CD4-positive, alpha-beta T cell treated with Interleukin-15 for 4 hours (primary cell): ENCODE results near the gene BIRC2.
"Not testable (repeated sequence)": the region's sequence is repeated elsewhere in the genome, so short reads cannot be mapped to it uniquely, and the experiment has no call there.

Source experiments
- DNase-seq: peaks from one replicate; pipeline ENCODE4 v3.0.0-alpha.2; 2020; ENCODE audit warnings: low spot score

Gene BIRC2

DNA sequence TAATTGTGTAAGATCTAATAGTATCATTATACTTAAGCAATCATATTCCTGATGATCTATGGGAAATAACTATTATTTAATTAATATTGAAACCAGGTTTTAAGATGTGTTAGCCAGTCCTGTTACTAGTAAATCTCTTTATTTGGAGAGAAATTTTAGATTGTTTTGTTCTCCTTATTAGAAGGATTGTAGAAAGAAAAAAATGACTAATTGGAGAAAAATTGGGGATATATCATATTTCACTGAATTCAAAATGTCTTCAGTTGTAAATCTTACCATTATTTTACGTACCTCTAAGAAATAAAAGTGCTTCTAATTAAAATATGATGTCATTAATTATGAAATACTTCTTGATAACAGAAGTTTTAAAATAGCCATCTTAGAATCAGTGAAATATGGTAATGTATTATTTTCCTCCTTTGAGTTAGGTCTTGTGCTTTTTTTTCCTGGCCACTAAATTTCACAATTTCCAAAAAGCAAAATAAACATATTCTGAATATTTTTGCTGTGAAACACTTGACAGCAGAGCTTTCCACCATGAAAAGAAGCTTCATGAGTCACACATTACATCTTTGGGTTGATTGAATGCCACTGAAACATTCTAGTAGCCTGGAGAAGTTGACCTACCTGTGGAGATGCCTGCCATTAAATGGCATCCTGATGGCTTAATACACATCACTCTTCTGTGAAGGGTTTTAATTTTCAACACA lies 23.3 kb upstream of the BIRC2 start:
- DNase-seq: no peak

DNA sequence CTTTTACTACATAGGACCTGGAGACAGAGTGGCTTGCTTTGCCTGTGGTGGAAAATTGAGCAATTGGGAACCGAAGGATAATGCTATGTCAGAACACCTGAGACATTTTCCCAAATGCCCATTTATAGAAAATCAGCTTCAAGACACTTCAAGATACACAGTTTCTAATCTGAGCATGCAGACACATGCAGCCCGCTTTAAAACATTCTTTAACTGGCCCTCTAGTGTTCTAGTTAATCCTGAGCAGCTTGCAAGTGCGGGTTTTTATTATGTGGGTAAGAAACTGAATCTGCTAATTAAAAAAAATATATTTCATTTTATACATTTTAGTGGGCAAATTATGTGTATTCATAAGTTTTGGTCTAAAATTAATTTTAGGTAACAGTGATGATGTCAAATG lies 21.9 kb upstream of the BIRC2 start:
- no peak for DNase-seq

DNA sequence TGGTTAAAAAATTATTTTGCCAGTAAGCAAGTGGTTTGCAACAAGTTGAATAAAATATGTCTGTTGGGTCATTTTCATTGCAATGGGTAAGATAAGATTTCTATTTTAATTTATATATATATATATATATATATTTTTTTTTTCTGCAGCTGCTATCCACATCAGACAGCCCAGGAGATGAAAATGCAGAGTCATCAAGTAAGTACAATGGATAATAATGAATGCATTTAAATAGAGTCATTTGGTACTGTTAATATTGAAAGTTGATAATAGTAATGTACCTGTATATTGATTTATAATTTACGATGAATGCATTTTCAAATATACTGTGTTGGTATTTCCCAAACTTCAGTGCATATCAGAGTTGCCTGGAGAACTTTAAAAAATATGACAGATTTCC lies 18.3 kb upstream of the BIRC2 start:
- DNase-seq: no peak

DNA sequence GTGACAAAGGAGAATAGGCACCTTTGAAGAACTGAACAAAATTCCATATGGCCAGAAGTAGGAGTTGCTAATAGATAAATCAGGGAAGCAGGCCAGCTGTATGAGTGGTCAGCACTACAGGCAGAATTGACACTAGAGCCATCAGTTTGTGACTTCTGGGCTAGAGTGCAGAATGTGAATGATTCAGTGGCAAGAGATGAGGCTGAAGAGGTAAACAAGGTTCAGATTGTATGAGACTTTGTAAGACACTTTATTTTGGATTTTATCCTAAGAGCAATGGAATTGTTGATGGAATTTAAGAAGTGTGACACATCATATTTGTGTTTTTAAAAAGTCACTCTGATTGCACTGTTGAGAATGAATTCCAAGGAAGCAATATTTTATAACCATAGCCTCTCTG lies 16.8 kb upstream of the BIRC2 start:
- no peak for DNase-seq

DNA sequence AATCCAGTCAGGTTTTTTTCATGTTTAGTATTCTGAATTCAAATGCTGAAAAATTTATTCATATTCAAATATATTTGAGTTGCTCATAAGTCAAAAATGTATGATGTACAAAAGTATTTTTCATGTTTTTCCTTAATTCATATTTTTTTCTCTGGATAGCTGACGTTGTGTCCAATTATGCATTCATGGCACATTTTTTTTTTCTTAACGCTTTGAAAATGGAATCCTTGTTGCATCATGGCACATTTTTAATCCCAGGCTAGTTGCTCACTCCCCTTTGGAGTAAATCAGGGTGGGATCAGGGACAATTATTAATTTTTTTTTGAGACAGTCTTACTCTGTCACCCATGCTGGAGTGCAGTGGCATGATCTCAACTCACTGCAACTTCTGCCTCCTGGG lies 15.7 kb upstream of the BIRC2 start:
- no peak for DNase-seq

DNA sequence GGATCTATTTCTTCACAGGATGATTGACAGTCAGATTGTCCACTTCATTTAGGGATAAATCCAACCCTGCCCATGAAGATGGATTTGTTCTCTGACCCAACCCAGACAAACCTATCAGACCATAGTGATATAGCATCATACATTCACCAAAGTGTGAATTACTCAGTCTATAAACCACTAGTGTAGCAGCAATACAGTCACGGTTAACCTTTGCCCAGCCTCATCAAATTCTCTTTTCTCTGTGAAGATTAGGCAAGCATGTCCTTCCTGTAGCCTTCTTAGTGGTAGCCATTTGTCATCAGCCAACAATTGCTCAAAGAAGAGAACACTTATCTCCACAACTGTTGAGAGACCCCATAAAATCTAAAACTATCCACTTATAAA lies 14.4 kb upstream of the BIRC2 start:
- DNase-seq: no peak

DNA sequence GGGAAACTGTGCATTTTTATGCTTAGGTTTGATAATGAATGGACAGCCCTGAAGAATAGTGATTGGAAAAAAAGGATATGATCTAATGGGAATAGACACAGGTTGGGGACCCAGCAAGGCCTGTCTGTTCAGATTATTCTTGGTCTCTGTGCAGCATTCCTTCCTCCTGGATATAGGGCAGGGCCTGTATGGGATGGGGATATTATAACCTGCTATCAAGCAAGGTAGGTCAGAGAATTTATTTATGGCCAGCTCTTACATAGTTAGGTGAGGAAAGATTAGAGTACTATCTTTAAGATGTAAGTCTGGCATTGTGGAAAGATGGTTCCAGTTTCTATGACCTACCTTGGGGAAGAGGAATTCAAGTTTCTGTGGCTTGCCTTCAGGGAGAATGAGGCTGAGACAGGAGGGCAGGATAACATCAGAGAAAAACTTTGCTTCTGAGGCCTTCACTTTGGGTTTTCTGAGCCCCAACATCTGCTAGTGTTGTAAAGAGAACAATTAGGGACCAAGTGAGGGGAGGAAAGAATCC lies 8.5 kb upstream of the BIRC2 start:
- DNase-seq: no peak

DNA sequence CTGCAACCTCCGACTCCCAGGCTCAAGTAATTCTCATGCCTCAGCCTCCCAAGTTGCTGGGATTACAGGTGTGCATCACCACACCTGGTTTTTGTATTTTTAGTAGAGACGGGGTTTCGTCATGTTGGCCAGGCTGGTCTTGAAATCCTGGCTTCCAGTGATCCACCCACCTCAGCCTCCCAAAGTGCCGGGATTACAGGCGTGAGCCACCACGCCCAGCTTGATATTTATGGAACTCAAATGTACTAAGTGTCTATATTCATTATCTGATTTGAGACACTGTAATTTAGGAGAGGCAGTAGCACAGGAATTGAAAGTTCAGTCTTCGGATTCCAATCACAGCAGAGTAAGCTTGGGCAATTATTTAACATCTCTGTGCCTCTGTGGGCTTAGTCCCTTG lies 5.7 kb upstream of the BIRC2 start:
- DNase-seq: not testable (repeated sequence)

DNA sequence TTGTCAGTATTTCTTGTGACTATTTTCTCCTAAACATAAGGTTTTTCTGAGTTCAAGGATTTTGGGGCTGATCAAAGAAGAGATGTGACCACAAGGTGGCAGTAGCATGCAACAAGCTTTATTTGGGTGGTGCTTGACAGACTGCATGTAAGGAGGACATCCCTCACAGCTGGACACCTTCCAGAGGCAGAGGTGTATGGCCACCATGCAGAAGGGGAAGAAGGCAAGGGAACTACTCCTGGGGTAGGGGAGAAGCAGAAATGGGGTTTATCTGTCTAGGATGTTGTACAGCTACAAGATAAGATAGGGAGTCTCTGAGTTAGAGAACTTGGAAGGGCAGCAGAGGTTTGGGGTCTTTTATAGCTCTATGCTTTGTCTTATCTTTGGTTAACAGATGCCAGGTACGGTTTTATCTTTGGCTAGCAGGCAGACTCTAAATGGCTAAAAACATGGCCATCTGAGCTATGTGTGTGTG lies 5.1 kb upstream of the BIRC2 start:
- DNase-seq: peak; percentile 80

DNA sequence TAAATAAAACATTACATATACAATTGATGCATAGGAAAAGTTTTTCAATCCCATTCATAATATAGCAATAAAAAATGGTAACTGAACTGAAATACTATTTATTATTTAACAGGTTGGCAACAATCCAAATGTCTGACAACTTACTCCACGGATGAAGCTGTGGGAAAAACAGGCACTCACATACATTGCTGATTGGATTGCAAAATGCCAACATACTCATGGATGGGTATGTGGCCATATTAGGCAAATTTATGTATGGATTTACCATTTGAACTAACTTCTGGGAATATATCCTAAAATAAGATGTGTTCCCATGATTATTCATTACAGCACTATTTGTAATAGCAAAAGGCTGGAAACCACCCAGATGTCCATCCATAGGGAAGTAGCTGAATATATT lies 3.2 kb upstream of the BIRC2 start:
- no peak for DNase-seq

DNA sequence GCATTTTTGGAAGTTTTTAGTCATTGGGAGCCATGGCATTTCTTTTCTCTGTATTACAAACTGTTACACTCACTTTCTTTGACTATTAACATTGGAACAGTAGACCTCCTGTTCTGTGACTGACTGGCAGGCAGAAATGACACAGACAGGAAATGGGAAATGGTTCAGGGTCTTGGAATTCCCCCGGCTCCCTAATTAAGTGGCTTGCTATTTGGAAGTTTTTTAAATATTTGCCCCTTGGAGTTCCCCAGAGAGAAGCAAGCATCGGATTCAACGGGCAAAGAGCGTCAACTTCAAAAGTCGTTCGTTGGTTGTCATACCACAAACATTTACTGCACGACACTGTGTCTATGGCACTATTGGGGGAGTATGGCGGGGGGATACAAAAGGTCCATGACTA lies 1.1 kb upstream of the BIRC2 start:
- DNase-seq: peak; percentile 14

DNA sequence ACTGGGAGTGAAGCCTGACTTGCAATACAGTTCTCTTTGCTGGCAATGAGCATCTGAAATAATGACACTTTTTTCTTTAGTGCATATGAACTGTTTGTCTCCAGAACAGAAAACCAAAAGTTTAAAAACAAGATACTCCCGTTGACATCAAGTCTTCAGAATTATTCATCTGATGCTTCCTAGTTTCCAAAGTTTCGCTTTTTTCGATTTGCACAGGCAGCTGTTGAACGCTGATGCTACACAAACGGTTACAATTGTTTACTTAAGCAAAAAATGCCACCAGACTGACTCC lies 612 bp upstream of the BIRC2 start:
- no peak for DNase-seq

DNA sequence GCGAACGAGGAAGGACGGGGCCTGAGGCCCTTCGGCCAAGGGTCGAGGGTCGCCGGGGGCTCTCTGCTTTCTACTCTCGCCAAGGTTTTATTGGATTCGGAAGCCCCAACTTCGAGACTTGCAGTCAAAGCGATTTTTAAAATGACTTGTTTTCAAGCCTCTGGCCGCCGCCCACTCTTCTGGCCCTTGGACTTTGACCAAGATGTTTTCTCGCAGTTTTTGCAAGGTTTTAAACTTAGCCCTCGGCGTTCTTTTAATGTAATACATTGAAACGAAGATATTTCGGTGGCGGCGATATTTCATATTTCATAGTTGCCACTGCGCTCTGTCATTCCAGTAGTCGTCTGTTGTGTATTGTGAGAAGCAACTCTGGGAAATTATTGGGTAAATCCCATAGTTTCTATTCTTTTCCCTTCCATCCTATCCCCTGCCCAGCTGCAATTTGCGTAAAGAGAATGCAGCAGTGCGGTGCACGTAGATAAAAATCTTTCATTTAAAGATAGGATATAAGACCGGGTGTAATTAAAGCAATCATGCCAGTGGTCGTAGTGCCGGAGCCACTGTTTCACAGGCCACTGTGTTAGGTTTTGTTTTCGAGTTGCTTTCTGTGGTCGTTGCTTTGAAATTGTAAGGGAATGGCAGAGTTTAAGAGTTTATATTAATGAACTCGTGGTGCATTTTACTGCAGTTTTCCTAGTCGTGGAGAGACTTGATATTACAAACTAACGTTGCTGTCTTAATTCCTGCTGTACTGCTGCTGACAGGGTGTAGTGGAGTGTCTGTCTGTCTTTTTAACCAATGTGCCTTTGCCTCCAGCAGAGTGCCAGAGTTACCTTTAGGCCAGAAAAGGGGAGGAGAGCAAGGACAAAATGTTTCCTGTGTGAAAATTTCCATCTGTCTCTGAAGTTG lies 702 bp downstream of the BIRC2 start:
- peak; percentile 36 for DNase-seq

DNA sequence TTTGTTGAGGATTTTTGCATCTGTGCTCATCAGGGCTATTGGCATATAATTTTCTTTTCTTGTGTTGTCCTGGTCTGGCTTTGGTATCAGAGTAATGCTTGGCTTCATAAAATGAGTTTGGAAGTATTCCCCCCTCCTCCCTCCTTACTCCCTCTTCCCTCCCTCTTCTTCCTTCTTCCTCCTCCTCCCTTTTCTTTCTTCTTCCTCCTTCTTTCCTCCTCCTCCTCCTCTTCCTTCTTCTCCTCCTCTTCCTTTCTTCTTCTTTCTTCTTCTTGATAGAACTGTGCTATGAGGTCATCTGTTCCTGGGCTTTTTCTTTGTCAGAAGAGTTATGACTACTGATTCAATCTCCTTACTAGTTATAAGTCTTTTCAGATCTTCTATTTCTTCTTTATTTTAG lies 10.1 kb downstream of the BIRC2 start:
- no peak for DNase-seq

DNA sequence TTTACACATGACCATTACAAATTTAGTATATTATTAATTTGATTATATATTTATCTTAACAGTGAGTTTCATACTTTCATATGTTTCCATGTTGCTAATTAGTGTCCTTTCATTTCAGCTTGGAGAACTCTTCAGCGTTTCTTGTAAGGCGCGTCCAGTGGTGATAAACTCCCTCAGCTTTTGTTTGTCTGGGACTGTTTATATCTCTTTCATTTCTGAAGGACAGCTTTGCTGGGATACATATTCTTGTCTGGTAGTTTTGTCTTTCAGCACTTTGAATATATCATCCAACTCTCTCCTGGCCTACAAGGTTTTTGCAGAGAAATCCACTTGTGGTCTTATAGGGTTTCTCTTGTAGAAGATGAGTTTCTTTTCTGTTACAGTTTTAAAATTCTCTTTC lies 12.4 kb downstream of the BIRC2 start:
- no peak for DNase-seq

DNA sequence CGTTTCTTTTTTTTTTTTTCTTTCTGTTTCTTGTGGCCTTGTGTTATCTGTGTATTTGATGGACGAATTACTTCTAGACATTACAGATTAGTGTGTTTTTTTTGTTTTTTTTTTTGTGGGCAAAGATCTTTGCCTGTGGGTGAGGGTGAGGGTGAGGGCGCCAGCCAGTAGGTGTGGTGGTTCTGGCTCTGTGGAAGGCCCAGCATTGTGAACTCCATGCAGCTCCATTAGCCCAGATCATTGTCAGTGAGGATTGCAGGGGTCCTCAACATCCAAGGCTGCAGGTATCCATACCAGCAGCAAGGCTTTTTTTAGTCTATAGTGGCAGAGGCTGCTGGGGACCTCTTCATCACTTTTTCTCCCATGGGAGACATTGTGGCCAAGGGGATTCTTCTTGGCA lies 13.7 kb downstream of the BIRC2 start:
- DNase-seq: peak; percentile 30

DNA sequence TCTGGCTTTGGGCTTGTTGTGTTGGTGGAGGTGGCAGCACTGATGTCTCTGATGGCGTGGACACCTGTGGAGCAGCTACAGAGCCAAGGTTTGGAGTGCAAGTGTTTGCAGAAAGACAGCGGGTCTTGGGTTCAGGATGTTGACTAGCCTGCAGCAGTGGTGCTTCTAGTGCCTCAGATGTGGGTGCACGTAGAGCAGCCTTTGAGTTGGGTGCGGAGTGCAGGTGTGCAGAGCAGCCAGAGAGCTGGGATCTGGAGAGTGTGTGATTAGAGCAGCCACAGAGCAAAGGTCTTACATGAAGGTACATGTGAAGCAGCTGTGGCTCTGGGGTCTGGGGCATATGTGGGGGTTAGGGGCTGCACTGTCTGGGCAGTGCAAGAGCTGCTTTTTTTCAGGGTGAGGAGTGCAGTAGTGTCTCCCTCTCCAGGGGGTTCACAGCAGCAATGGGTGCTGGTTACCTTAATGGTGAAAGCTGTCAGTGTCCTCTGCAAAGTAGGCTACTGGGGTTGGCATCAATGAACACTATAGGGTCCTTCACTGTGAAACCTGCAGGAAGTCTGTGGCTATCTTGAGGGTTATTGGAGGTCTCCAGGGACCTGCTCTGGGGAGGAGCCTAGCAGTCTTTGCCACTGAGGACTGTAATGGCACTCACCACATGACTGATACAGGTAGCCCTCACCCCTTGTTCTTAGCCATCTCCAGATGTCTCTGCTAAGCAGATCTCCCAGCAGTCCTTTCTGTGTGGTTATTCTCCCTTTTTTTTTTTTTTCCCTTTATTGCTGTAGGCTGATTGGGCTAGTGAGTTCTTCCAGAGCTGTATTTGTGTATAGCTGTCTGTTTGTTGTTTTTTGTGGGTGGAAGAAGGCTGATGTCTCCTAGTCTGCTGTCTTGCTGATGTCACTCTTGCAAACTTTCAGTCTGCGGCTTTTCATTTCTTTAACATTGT lies 14.3 kb downstream of the BIRC2 start:
- DNase-seq: peak; percentile 42

DNA sequence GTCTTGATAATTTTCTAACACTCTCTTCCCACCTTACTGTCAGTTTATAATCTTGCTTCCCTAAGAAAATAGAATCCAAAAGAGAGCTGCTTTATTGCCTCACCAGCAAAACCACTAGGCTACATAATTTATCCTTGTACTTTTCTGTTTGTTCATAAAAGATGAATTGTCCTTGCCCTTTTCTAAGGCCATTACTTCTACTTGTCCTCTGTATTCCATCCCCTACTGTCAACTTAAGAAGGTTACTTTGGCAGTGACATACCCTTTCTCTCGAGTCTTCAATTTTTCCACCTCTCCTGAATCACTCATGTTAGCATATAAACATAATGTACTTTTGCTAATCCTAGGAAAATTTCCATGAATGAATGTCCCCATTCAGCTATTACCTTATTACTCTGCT lies 18.0 kb downstream of the BIRC2 start:
- DNase-seq: no peak

DNA sequence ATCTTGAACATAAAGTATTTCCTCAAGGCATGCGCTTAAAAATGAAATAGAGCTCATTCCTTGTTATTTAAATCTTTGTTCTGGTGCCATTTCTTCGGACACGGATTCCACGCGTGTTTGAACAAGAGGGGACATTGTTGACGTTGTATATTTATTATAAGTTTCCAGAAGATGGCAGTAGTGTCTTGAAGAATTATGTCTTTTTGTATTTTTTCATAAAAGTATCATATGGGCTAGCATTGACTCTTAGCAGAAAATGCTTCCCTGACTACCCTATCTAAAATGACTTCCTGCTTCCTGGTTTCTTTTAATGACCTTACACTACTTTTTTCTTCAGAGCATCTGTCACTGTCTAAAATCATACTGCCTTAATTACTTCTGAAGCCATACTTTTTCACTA lies 20.4 kb downstream of the BIRC2 start:
- DNase-seq: peak; percentile 29

DNA sequence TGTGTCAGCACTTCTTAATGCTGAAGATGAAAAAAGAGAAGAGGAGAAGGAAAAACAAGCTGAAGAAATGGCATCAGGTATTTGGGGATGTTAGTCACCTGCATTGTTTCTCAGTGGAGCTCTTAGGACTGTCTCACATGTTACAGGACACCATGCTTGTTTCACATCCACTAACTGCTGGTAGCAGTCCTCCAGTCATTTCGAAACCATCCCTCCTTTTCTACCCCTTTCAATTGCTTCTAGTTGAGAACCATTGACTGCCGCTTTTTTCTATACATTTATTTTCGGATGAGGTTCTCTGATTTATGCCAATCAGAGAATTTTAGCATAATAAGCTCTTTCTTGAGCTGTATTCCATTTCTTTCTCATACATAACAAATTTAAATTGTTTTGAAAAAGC lies 21.5 kb downstream of the BIRC2 start:
- no peak for DNase-seq

DNA sequence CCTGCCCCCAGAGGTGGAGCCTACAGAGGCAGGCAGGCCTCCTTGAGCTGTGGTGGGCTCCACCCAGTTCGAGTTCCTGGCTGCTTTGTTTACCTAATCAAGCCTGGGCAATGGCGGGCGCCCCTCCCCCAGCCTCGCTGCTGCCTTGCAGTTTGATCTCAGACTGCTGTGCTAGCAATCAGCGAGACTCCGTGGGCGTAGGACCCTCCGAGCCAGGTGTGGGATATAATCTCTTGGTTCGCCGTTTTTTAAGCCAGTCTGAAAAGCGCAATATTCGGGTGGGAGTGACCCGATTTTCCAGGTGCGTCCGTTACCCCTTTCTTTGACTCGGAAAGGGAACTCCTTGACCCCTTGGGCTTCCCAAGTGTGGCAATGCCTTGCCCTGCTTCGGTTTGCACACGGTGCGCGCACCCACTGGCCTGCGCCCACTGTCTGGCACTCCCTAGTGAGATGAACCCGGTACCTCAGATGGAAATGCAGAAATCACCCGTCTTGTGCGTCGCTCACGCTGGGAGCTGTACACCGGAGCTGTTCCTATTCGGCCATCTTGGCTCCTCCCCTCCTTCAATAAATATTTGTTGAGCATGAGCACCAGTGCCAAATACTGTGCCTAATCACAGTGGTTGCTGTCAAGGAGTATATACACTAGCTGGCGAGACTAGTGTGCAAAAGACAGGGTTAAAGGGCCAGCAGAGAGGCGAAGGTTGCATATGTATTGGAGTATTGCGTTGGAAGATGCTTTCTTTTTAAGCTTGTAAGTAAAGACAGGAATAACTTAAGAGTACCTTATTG lies 27.8 kb downstream of the BIRC2 start:
- not testable (repeated sequence) for DNase-seq
